MCF 10A (cell line): ENCODE data around the gene ITIH4. TPM values are rescaled to one million over a fixed set of nuclear protein-coding genes. Genes with fewer than 3 reads are reported as not detected.

Source experiments
- BruUV-seq: library from RNA; stranded (reverse); fragments of 400-500 nt; replicated peaks from 2 replicates; lab custom pipeline; 2021; lab: Mats Ljungman, UMichigan
- CTCF ChIA-PET: fragments of 300-600 bp; sonication (Branson Sonifier 250); formaldehyde crosslinking; extraction: SDS; loops from one replicate; lab custom pipeline; 2021; ENCODE audit warnings: antibody characterized with exemption, inconsistent platforms; lab: Yijun Ruan, JAX
- POLR2A ChIA-PET: fragments of 300-600, 350-650 bp; sonication (Branson Sonifier 250); formaldehyde crosslinking; extraction: SDS; loops from one replicate; lab custom pipeline; 2020; ENCODE audit warnings: antibody characterized with exemption, inconsistent platforms; lab: Yijun Ruan, JAX
- DNase-seq: peaks from one replicate; pipeline ENCODE4 v3.0.0-alpha.2; 2018; ENCODE audit not compliant: unreplicated experiment
- H3K27ac Mint-ChIP-seq: one replicate; pipeline ENCODE4 v1.8.0; 2022; ENCODE audit warnings: mild to moderate bottlenecking, low read depth, mixed read lengths; ENCODE audit not compliant: unreplicated experiment
- H3K27me3 Mint-ChIP-seq: one replicate; pipeline ENCODE4 v1.8.0; 2022; ENCODE audit warnings: mixed read lengths; ENCODE audit not compliant: insufficient read depth, unreplicated experiment
- H3K36me3 Mint-ChIP-seq: one replicate; pipeline ENCODE4 v1.8.0; 2022; ENCODE audit warnings: mild to moderate bottlenecking, moderate library complexity, mixed read lengths; ENCODE audit not compliant: insufficient read depth, unreplicated experiment
- H3K4me1 Mint-ChIP-seq: one replicate; pipeline ENCODE4 v1.8.0; 2022; ENCODE audit warnings: mixed read lengths; ENCODE audit not compliant: insufficient read depth, unreplicated experiment
- H3K4me3 Mint-ChIP-seq: one replicate; pipeline ENCODE4 v1.8.0; 2022; ENCODE audit warnings: mild to moderate bottlenecking, moderate library complexity, mixed read lengths; ENCODE audit not compliant: unreplicated experiment
- H3K9me3 Mint-ChIP-seq: one replicate; pipeline ENCODE4 v1.8.0; 2022; ENCODE audit warnings: mixed read lengths; ENCODE audit not compliant: unreplicated experiment
- CTCF ChIP-seq: fragments of 200-600 bp; IDR thresholded peaks from one replicate; pipeline ENCODE4 v1.8.0; 2022; ENCODE audit warnings: antibody characterized with exemption, mild to moderate bottlenecking; ENCODE audit not compliant: unreplicated experiment
- intact Hi-C: fragments of 100-400 bp; cut with micrococcal nuclease; formaldehyde crosslinking; loops from 2 replicates; pipeline ENCODE4 v1.14.1; 2022
- total RNA-seq: library from RNA; stranded (reverse); gene quantifications from 2 replicates; pipeline ENCODE4 v1.2.3, GENCODE V29; 2022

ITIH4 gene
- total RNA-seq, 1 experiment from 2014 or later: 0.58 TPM

- Mint-ChIP-seq H3K27me3 (peaks cover 3% of the 10 kb centered on the region), H3K36me3 (peaks cover 6% of the 10 kb centered on the region), H3K9me3 (no peaks in the 10 kb centered on the region), H3K4me1 (peaks cover 14% of the 10 kb centered on the region), H3K27ac (no peak overlapping the region), H3K4me3 (no peak overlapping the region)
- BruUV-seq: no TSS peak
- CTCF ChIA-PET: interaction anchor here (0.5 to 1.2 kb wide), 2 partner anchors 23 to 283 kb away, joined by 4 read pairs; no protein-coding TSS in a partner anchor
- POLR2A ChIA-PET: interaction anchor here (0.5 to 0.6 kb wide), 2 partner anchors 18 to 25 kb away, joined by 3 read pairs; no protein-coding TSS in a partner anchor
- no peak for TF ChIP-seq CTCF
- intact Hi-C loops: no loop called here
- DNase-seq: no peak
Measured at GRCh38 chr3:52775877-52776276, 54.6 kb downstream of the ITIH4 start.

DNA sequence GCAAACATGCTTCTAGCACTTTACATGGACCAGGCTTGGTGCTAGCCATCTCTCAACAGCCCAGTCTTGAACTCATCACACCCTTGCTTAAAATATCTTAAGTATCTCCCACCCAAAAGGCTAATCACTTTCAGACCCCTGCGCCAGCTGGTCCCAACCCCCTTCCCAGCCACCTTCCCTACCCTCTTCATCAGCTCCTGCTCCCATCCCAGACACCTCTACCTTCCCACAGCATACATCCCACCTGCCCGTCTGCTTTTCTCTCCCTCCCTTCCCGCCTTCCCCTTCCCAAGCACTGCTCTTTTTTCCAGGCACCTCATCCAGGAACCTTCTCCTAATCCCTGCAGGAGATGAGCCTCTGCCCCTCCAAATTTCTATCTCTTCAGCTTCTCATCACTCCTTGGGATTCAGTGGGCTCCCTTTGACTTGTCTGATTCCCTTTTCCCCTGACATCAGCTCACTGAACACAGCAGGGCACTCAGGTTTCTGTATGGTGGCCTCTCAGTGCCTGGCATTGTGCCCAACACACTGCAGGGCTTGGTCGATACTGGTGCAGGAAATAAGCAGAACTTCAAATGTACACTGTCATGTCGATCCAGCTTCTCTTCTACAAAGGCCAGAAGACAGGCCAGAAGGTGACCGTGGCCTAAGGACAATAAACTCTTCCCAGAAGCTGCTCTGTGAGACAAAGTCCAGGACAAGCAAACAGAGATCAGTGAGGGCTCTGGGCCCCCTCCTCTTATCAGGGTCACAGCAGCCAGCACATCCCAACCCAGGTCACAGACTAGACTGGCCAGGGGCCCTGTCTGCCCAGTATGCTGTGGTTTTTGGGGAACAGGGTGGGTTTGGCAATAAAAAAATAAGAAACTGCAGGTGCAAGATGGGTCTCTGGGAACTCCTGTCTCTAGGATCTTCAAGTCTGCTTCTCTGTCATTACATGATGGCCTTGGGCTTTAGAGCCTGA, 55.3 kb downstream of the ITIH4 start:
- no peaks in the 10 kb centered on the region for H3K9me3 Mint-ChIP-seq
- intact Hi-C loops: no loop called here
- no peak overlapping the region for H3K27ac Mint-ChIP-seq
- POLR2A ChIA-PET: interaction anchor here (1.4 kb wide), 1 partner anchor 12 kb away, joined by 3 read pairs; no protein-coding TSS in a partner anchor
- TF ChIP-seq CTCF: no peak
- DNase-seq: no peak
- no peak overlapping the region for H3K4me3 Mint-ChIP-seq
- no TSS peak for BruUV-seq
- peaks cover 14% of the 10 kb centered on the region for H3K4me1 Mint-ChIP-seq
- H3K27me3 Mint-ChIP-seq: no peaks in the 10 kb centered on the region
- H3K36me3 Mint-ChIP-seq: peaks cover 6% of the 10 kb centered on the region
- CTCF ChIA-PET: no interaction called here

- Mint-ChIP-seq H3K4me1 (peaks cover 23% of the 10 kb centered on the region), H3K27ac (no peak overlapping the region), H3K4me3 (no peak overlapping the region), H3K36me3 (peaks cover 6% of the 10 kb centered on the region), H3K9me3 (no peaks in the 10 kb centered on the region), H3K27me3 (no peaks in the 10 kb centered on the region)
- DNase-seq: no peak
- intact Hi-C loops: no loop called here
- POLR2A ChIA-PET: interaction anchor here (1.4 kb wide), 1 partner anchor 11 kb away, joined by 3 read pairs; no protein-coding TSS in a partner anchor
- CTCF ChIA-PET: interaction anchor here (0.6 kb wide), 2 partner anchors 221 to 397 kb away, joined by 3 read pairs; no protein-coding TSS in a partner anchor
- TF ChIP-seq CTCF: no peak
- no TSS peak for BruUV-seq
Measured at GRCh38 chr3:52774066-52774713, 56.3 kb downstream of the ITIH4 start.
